GM15510 (cell line): Measurements from ENCODE around the gene KIRREL1.

Experiments used
- POLR2A ChIP-seq: IDR thresholded peaks from 3 replicates; pipeline ENCODE4 v1.6.1; 2011; ENCODE audit warnings: borderline replicate concordance; ENCODE audit not compliant: insufficient read length; ENCODE audit errors: extremely low read depth

The KIRREL1 gene

DNA sequence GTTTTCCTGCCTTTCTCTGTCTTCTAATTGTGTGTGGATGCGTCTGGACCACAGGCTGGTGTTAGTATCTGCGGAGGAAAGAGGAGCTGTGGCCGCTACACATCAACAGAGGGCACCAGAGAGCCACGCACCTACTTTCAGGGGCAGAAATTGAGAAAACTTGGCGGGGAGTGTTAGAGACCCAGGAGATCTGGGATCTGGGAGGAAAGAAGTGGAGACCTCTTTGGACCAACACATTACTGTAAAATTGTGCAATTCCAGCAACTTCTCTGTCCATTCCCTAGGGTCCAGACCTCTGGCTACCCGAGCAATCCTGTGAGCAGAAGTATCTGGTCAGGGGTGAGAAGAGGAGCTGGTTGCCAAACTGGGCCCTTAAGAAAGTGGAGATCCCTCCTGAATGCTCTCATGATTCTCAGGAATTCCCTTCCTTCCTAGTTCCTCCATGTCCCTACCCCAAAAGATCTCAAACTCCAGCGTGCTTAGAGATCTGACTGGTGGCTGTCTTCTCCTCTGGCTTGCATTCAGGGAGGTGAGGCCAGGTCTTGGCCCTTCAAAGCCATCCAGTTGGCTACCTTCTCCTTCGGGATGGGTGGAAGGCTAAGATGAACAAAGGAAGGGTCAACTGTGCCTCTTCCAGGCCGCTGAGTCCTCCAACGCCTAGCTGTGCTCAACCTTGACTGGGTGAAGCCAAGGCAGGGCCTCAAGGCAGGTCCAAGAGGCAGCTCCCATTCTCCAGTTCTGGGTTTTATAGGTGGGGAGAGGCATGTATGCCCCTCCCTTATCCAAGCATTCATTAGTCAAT, 1.2 kb upstream of the KIRREL1 start:
- TF ChIP-seq POLR2A, result no peak

DNA sequence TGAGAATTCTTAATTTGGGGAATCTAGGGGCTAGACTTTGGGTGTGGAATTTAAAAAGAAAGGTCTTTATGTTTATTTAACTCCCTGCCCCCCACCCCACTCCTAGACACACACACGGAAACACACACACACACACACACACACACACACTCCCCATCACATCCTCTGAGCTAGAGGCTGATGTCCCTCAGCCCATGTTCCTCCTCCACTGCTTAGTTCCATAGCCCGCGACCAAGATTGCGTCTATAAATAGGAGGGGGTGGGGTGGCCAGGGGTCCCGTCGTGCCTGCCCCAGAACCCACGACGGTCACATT, 655 bp upstream of the KIRREL1 start:
- no peak for TF ChIP-seq POLR2A

- TF ChIP-seq POLR2A, result no peak
These were observed 617 bp downstream of the KIRREL1 start for GRCh38 chr1:157993918-157994605.

- TF ChIP-seq POLR2A, result no peak
These were observed 1.5 kb downstream of the KIRREL1 start for GRCh38 chr1:157994704-157995582.

- no peak for TF ChIP-seq POLR2A
These were observed 2.2 kb downstream of the KIRREL1 start for GRCh38 chr1:157995583-157996169.

- no peak for TF ChIP-seq POLR2A
These were observed 3.0 kb downstream of the KIRREL1 start for GRCh38 chr1:157996433-157996832.

DNA sequence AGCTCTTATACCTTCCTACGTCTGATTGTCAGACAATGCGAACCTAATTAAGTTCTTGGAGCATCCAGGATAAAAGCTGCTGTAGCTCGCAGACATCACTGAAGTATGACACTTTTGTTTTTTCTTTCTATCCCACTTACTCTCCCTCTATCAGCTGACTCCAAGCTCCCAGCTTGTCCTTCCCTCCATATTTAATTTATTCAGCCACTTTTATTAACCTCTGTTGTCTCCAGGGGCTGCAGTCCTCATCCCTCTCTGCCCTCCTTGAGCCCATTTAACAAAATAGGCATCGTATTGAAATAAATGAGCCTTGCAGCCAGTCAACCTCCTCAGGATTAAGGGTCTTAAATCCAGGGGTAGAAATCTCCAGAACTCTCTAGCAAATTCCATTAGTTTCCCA, 7.1 kb downstream of the KIRREL1 start:
- no peak for TF ChIP-seq POLR2A

- no peak for TF ChIP-seq POLR2A
These were observed 8.7 kb downstream of the KIRREL1 start for GRCh38 chr1:158002022-158002630.

DNA sequence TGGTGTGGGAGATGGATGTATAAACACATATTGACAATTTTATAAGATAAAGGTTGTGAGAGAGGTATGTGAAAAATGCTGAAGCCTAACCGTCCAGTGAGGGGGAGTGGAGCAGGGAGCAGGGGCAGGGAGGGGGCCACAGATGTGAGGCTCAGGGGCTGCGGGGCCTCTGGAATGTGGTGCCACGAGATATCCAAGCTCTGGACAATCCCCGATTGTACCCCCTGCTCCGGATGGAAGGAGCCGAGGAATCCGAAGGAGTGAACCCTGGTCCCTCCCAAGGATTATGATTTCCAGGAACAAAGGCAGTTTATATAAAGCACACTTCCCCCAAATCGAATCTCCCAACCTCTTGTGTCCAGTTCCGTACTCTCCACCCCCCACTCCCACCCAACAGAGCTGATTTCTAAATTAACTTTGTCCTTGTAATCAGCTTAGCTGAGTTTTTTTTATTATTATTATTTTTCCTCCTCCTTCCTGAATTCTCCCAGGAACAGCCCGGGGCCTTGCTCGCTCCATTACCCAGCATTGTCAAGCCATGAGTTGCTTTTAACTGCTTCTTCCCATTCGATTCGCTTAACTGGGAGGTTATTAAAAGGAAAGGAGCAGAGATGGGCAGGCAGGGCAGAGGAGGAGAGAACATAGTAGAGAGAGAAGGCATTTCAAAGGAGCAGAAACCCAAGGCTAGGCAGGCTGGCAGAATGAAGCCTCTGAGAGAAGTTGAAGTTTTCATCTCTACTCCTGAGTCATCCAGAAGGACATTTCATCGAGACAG, 9.4 kb downstream of the KIRREL1 start:
- TF ChIP-seq POLR2A, result no peak

- no peak for TF ChIP-seq POLR2A
These were observed 10.0 kb downstream of the KIRREL1 start for GRCh38 chr1:158003406-158003800.

DNA sequence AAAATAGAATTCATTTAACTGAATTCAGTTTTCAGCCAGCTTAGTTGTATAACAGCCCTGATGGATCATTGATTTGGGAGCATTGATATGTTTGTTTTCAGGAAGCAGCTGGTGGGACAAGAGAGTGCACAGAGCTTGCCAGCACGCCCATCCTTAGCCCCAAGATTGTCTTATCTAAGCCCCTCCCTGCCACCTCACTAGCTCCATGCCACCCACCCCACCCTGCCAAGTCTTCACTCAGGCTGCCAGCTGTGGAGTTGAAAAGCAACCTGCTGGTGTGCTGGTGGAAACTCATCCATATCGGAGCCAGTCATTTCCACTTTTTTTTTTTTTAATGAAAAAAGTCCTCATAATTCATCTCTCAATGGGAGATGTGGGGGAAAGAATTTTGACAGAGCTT, 11.8 kb downstream of the KIRREL1 start:
- TF ChIP-seq POLR2A, result no peak

GRCh38 chr1:158007180-158007579, 13.7 kb downstream of the KIRREL1 start:
- TF ChIP-seq POLR2A, result no peak

- TF ChIP-seq POLR2A, result no peak
These were observed 14.4 kb downstream of the KIRREL1 start for GRCh38 chr1:158007667-158008386.
